Measurements from ENCODE around the gene CDCA5. TPM values are rescaled to one million over a fixed set of nuclear protein-coding genes. Genes with fewer than 3 reads are reported as not detected.
A peak's percentile ranks its signal among the peaks of the same experiment; 100 is the strongest.

The CDCA5 gene, protein sequence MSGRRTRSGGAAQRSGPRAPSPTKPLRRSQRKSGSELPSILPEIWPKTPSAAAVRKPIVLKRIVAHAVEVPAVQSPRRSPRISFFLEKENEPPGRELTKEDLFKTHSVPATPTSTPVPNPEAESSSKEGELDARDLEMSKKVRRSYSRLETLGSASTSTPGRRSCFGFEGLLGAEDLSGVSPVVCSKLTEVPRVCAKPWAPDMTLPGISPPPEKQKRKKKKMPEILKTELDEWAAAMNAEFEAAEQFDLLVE
- 10 to 100 TPM; 48.1 to 82.6 TPM for total RNA-seq
- 52.0 TPM for polyA plus RNA-seq (2013, experiment 1 of 2)
- polyA plus RNA-seq (2013, experiment 2 of 2) = 46.1 TPM
- long read RNA-seq, experiment 1, transcript CDCA5-201 (6 exons, 2,587 nt) = major isoform, 19 of 43 reads
- long read RNA-seq, experiment 1, partial matches to known transcripts = 6 of 43 reads
- long read RNA-seq, experiment 1, other reads (novel, unspliced or antisense) = 17 of 43 reads
- long read RNA-seq, experiment 2, transcript CDCA5-201 (6 exons, 2,587 nt) = major isoform, 69 of 90 reads
- long read RNA-seq, experiment 2, partial matches to known transcripts = 3 of 90 reads
- long read RNA-seq, experiment 2, other reads (novel, unspliced or antisense) = 12 of 90 reads
- long read RNA-seq, experiment 3, transcript CDCA5-201 (6 exons, 2,587 nt) = major isoform, 481 of 551 reads
- long read RNA-seq, experiment 3, transcript CDCA5-204 (5 exons, 1,004 nt) = minor isoform, 32 of 551 reads
- long read RNA-seq, experiment 3, transcript CDCA5-202 (5 exons, 1,012 nt) = minor isoform, 11 of 551 reads
- long read RNA-seq, experiment 3, partial matches to known transcripts = 9 of 551 reads
- long read RNA-seq, experiment 3, other reads (novel, unspliced or antisense) = 18 of 551 reads
- long read RNA-seq, experiment 4, transcript CDCA5-201 (6 exons, 2,587 nt) = major isoform, 32 of 59 reads
- long read RNA-seq, experiment 4, partial matches to known transcripts = 1 of 59 reads
- long read RNA-seq, experiment 4, other reads (novel, unspliced or antisense) = 24 of 59 reads

DNA sequence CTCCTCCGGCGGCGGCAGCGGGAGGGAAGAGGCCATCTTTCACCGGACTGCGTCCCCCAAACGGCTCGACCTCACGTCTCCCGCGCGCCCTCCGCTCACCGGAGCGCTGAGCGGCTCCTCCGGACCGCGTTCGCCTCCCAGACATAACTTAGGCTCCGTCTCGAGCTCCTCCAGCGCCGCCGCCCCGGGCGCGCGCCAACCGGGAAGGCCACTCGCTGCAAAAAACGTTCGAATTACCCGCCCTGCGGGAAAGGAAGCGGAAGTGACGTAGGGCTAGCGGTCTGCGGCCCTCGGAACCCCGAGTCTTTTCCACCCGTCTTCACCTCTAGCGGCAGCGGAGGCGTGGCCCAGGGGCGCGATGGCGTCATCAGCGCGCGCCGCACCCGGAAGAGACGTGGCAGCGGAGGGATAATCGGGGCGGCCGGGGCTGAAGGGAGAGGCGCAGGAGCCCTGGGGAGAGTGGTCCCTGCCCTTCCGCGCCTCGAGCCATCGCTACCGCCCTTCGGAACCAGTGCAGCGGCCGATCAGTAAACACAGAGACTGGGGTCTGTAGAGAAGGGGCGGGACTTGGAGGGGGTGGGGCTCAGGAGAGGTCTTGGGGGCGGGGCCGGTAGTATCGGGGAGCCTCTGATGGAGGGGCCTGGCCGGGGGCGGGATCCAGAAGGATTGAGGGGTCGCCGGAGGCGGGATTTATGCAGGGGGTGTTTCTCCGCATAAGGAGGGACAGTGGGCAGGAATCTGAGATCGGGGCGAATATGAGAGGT lies at the start of gene CDCA5, which contains the start of gene ZFPL1:
Gene CDCA5, minus strand, starts transcription at position 207 of the 764 bp plus-strand sequence. Its CDS starts 62 bp downstream, at position 145.
Gene ZFPL1, plus strand, starts transcription at position 389 of the 764 bp plus-strand sequence. CDS start 477 bp downstream, outside the sequence.
- H3K4me3 ChIP-seq (ENCODE audit: low read length) = peak within 1 kb of the TSS; percentile 99
- peak within 1 kb of the TSS; percentile 50 for H3K27ac ChIP-seq (ENCODE audit: low read depth, low read length)
- TF ChIP-seq, protein P1, sequence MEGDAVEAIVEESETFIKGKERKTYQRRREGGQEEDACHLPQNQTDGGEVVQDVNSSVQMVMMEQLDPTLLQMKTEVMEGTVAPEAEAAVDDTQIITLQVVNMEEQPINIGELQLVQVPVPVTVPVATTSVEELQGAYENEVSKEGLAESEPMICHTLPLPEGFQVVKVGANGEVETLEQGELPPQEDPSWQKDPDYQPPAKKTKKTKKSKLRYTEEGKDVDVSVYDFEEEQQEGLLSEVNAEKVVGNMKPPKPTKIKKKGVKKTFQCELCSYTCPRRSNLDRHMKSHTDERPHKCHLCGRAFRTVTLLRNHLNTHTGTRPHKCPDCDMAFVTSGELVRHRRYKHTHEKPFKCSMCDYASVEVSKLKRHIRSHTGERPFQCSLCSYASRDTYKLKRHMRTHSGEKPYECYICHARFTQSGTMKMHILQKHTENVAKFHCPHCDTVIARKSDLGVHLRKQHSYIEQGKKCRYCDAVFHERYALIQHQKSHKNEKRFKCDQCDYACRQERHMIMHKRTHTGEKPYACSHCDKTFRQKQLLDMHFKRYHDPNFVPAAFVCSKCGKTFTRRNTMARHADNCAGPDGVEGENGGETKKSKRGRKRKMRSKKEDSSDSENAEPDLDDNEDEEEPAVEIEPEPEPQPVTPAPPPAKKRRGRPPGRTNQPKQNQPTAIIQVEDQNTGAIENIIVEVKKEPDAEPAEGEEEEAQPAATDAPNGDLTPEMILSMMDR (conservative IDR thresholded peaks at IDR 0.05) = no peak
- H3K27me3 ChIP-seq (ENCODE audit: control insufficient read depth, insufficient read depth, low read length, poor library complexity, severe bottlenecking) = no peaks in the 10 kb centered on the region
- Mint-ChIP-seq H3K27ac (peak within 1 kb of the TSS; percentile 98), H3K9me3 (no peaks in the 10 kb centered on the region), H3K36me3 (ENCODE audit: low read depth) (peaks cover 44% of the 10 kb centered on the region), H3K27me3 (ENCODE audit: insufficient read depth) (no peaks in the 10 kb centered on the region), H3K4me3 (peak within 1 kb of the TSS; percentile 91), H3K4me1 (peaks cover 6% of the 10 kb centered on the region)
- H3K36me3 ChIP-seq (ENCODE audit: control insufficient read depth, insufficient read depth, low read length) = peaks cover 55% of the 10 kb centered on the region
- peak; percentile 97 for DNase-seq
- peak within 1 kb of the TSS; percentile 89 for H3K9ac ChIP-seq (ENCODE audit: extremely low read depth, low read length, poor library complexity, severe bottlenecking)
- no peaks in the 10 kb centered on the region for H3K9me3 ChIP-seq (ENCODE audit: control insufficient read depth, low read length)
- WGBS, 2 experiments (ENCODE audit: insufficient coverage in 1 of 2, insufficient read length in 1 of 2) = 0% methylated on average over 41 to 79 of the region's 79 CpGs
- no peaks in the 10 kb centered on the region for H3K4me1 ChIP-seq (ENCODE audit: control insufficient read depth, insufficient read depth, low read length)

DNA sequence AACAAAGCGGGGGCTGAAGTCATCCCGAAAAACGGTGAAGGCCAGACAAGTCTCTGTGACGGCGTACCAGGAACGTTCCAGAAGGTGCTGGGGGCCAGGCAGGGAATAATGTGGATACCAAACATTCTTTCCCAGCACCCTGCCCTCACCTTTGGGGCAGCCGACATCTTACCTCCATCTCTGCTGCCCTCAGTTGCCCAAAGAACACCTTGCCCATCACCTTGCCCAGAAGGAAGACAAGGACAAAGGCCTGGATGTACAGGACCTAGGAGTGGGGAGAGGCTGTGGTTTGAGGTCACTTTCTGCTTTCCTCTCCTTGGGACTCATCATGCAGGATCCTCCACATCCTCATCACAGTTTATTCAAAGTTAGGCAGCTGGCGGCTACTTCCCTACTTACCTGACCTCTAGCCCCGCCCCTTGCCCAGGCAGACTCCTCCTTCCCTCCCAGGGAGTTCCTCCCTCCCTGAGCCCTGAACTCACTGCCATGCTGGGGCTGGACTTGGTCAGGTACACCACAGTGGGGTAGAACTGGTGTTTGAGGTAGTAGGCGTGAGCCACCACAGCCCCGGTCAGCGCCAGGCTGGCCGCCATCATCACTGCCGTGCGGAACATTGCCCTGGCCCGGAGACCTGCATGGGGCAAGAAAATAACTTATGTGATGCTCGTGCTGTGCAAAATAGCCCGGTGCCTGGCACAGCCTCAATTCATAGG lies 49.3 kb upstream of the CDCA5 start:
- H3K36me3 ChIP-seq (ENCODE audit: control insufficient read depth, insufficient read depth, low read length) = peaks cover 39% of the 10 kb centered on the region
- H3K9me3 ChIP-seq (ENCODE audit: control insufficient read depth, low read length) = no peaks in the 10 kb centered on the region
- TF ChIP-seq, protein P1 (conservative IDR thresholded peaks at IDR 0.05) = no peak
- no peak overlapping the region for H3K27ac ChIP-seq (ENCODE audit: low read depth, low read length)
- no peaks in the 10 kb centered on the region for H3K27me3 Mint-ChIP-seq (ENCODE audit: insufficient read depth)
- H3K27ac Mint-ChIP-seq = peak overlapping the region; percentile 99
- peak overlapping the region; percentile 98 for H3K9ac ChIP-seq (ENCODE audit: extremely low read depth, low read length, poor library complexity, severe bottlenecking)
- H3K36me3 Mint-ChIP-seq (ENCODE audit: low read depth) = peaks cover 28% of the 10 kb centered on the region
- H3K4me3 Mint-ChIP-seq = peak overlapping the region; percentile 87
- H3K9me3 Mint-ChIP-seq = no peaks in the 10 kb centered on the region
- DNase-seq = peak; percentile 89
- H3K4me1 ChIP-seq (ENCODE audit: control insufficient read depth, insufficient read depth, low read length) = no peaks in the 10 kb centered on the region
- peak overlapping the region; percentile 94 for H3K4me3 ChIP-seq (ENCODE audit: low read length)
- H3K4me1 Mint-ChIP-seq = peaks cover 19% of the 10 kb centered on the region
- 51 to 55% methylated on average over 9 to 18 of the region's 18 CpGs for WGBS, 2 experiments (ENCODE audit: insufficient coverage in 1 of 2, insufficient read length in 1 of 2)
- no peaks in the 10 kb centered on the region for H3K27me3 ChIP-seq (ENCODE audit: control insufficient read depth, insufficient read depth, low read length, poor library complexity, severe bottlenecking)
